Stimulated activated CD4-positive, alpha-beta T cell treated with anti-CD3 and anti-CD28 coated beads, Interleukin-1b, Interleukin-23, amount 100 ng/mL, for 24 hours (primary cell): ENCODE results near the gene ZNF80.

Experiments
- DNase-seq, 4 experiments: peaks; one replicate each; pipeline ENCODE4 v3.0.0-alpha.2; 2020; ENCODE audit warnings: low read depth in 4 of 4, low spot score in 1 of 4

Gene ZNF80

GRCh38 chr3:114219741-114220140, 17.6 kb downstream of the ZNF80 start:
- no peak for DNase-seq

GRCh38 chr3:114218578-114219185, 18.7 kb downstream of the ZNF80 start:
- no peak for DNase-seq

- DNase-seq = no peak
These were observed 19.4 kb downstream of the ZNF80 start for GRCh38 chr3:114218006-114218405.

- no peak for DNase-seq
These were observed 20.1 kb downstream of the ZNF80 start for GRCh38 chr3:114217266-114217665.

- DNase-seq = no peak
These were observed 21.0 kb downstream of the ZNF80 start for GRCh38 chr3:114216186-114216970.

GRCh38 chr3:114214542-114215341, 22.6 kb downstream of the ZNF80 start:
- DNase-seq = no peak

- peak in 3 of 4 experiments; percentile 38 to 63 (median 55) for DNase-seq
These were observed 23.5 kb downstream of the ZNF80 start for GRCh38 chr3:114213627-114214541.

- DNase-seq = no peak
These were observed 24.1 kb downstream of the ZNF80 start for GRCh38 chr3:114213292-114213626.

- DNase-seq = no peak
These were observed 24.7 kb downstream of the ZNF80 start for GRCh38 chr3:114212646-114213045.

- DNase-seq = no peak
These were observed 29.6 kb downstream of the ZNF80 start for GRCh38 chr3:114207768-114208167.

GRCh38 chr3:114206342-114206741, 31.0 kb downstream of the ZNF80 start:
- no peak for DNase-seq

- no peak for DNase-seq
These were observed 31.8 kb downstream of the ZNF80 start for GRCh38 chr3:114205541-114205940.

GRCh38 chr3:114194750-114195149, 42.6 kb downstream of the ZNF80 start:
- no peak for DNase-seq

GRCh38 chr3:114192136-114192535, 45.2 kb downstream of the ZNF80 start:
- no peak for DNase-seq

- no peak for DNase-seq
These were observed 50.9 kb downstream of the ZNF80 start for GRCh38 chr3:114186501-114186900.
